ENCODE data around the gene TRIM17. TPM values are rescaled to one million over a fixed set of nuclear protein-coding genes. Genes with fewer than 3 reads are reported as not detected.

The TRIM17 gene
- total RNA-seq, 4 donors from 2014 or later = not detected

DNA sequence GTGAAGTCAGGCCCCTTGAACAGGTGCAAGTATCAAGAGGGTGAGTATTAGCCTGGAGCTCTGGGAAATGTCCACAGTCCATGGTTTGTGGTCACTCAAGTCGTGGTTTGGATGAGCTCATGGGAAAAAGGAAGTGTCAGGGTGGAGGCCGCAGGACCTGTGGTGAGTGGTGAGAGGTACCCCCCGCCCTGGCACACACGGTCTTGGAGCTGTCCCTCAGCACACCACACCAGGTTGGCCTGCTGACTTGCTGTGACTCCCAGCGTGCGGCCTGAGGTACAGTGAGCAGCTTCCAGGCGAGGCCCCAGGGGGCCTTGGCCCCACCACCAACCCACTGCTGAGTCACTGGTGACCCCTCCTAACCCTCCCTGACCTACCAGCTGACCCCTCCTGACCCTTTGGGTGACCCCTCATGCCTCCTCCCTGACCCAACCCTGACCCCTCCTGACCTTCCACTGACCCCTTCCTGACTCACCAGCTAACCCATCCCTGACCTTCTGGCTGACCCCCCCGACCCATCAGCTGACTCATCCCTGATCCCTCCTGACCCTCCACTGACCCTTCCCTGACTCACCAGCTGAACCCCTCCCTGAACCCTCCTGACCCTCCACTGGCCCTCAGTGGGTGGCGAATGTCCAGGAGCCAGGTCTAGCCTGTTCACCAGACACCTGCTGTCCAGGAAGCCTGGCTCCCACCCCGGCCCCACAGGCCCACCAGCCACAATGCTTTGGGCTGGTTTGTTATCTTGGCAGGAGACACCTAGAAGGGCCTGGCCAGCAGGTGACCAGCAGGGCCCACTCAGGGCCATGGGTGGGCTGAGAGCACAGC is 35.7 kb upstream of the TRIM17 start:
- Histone ChIP-seq H3K27me3 (peaks cover 28 to 32% (median 31%) of the 10 kb centered on the region in 3 donors), H3K4me3 (no peak overlapping the region), H3K36me3 (no peaks in the 10 kb centered on the region), H3K27ac (no peak overlapping the region), H3K4me1 (peaks cover 0 to 6% of the 10 kb centered on the region in 2 donors), H3K9me3 (no peaks in the 10 kb centered on the region)
- ATAC-seq = no peak
- DNase-seq = no peak
- in situ Hi-C loops (cut with MboI; ENCODE audit: low sequenced_read_pairs in 4 of 4) (no loop called here), intact Hi-C loops (cut with DNase I; ENCODE audit: low total_unique reads) (no loop called here)
- TF ChIP-seq POLR2A (IDR thresholded peaks at IDR 0.05) = no peak
- TF ChIP-seq CTCF (IDR thresholded peaks at IDR 0.05 in 4 of 5, conservative IDR thresholded peaks at IDR 0.05 in 1 of 5) = no peak

DNA sequence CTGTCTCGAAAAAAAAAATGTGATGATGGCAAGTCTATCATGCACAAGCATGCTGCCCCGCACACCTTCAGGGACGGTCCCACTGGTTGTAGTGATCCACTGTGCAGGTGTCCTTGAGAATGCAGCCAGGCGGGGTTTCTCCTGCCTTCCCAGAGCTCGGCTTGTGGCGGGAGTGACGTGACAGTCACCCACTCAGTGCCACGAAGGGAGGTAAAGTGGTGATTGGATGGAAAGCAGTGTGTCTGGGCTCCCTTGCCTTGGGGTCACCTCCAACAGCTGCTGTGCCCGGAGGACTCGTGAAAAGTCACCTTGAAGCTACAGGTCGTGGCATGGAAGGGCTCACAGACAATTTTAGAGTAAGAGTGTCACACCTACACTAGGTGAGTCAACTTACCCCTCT is 33.5 kb upstream of the TRIM17 start:
- no peak for ATAC-seq
- no peaks in the 10 kb centered on the region for H3K9me3 ChIP-seq
- peaks cover 0 to 6% of the 10 kb centered on the region in 2 donors for H3K4me1 ChIP-seq
- DNase-seq = no peak
- intact Hi-C loops (cut with DNase I; ENCODE audit: low total_unique reads) (no loop called here), in situ Hi-C loops (cut with MboI; ENCODE audit: low sequenced_read_pairs in 4 of 4) (no loop called here)
- peaks cover 27 to 33% (median 31%) of the 10 kb centered on the region in 3 donors for H3K27me3 ChIP-seq
- H3K27ac ChIP-seq = no peak overlapping the region
- no peak overlapping the region for H3K4me3 ChIP-seq
- H3K36me3 ChIP-seq = no peaks in the 10 kb centered on the region
- TF ChIP-seq CTCF (IDR thresholded peaks at IDR 0.05 in 4 of 5, conservative IDR thresholded peaks at IDR 0.05 in 1 of 5) = no peak
- TF ChIP-seq POLR2A (IDR thresholded peaks at IDR 0.05) = no peak

DNA sequence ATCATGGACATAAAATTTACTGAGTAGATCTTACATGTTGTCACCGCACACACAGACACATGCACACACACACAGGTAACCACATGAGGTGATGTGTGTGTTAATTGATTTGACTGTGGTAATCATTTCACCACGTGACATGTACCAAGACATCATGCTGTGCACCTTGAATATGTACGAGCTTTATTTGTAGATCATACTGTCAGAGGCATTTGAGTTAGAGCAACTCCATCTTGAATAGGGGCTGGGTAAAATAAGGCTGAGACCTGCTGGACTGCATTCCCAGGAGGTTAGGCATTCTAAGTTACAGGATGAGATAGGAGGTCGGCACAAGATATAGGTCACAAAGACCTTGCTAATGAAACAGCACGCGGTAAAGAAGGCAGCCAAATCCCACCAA is 31.7 kb upstream of the TRIM17 start:
- no peak overlapping the region for H3K4me3 ChIP-seq
- H3K27me3 ChIP-seq = peaks cover 40 to 44% (median 44%) of the 10 kb centered on the region in 3 donors
- H3K36me3 ChIP-seq = no peaks in the 10 kb centered on the region
- no peaks in the 10 kb centered on the region for H3K9me3 ChIP-seq
- no peak for ATAC-seq
- no peak for DNase-seq
- peaks cover 0 to 6% of the 10 kb centered on the region in 2 donors for H3K4me1 ChIP-seq
- in situ Hi-C loops (cut with MboI; ENCODE audit: low sequenced_read_pairs in 4 of 4) = no loop called here
- no peak overlapping the region for H3K27ac ChIP-seq
- intact Hi-C loops (cut with DNase I; ENCODE audit: low total_unique reads) = no loop called here
- TF ChIP-seq CTCF (IDR thresholded peaks at IDR 0.05 in 4 of 5, conservative IDR thresholded peaks at IDR 0.05 in 1 of 5) (no peak), POLR2A (IDR thresholded peaks at IDR 0.05) (no peak)

DNA sequence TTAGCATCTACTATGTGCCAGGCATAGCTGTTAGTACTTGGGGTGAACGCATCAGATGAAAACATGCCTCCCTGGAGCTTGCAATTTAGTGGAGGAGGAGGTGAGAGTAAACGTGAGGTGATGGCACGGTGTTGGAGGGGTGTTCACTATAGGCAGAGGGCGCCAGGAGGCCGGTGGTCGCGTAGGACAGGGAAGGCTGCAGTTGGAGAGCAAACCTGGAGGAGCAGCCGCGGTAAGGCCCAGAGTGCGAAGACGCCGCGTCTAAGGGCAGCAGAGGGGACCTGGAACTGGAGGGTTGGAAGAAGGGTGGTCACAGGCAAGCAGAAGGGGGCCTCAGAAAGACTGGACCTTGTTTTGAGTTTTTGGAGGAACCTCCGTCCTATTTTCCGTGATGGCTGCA is 30.2 kb upstream of the TRIM17 start:
- intact Hi-C loops (cut with DNase I; ENCODE audit: low total_unique reads) (no loop called here), in situ Hi-C loops (cut with MboI; ENCODE audit: low sequenced_read_pairs in 4 of 4) (no loop called here)
- Histone ChIP-seq H3K27me3 (peaks cover 53 to 56% (median 54%) of the 10 kb centered on the region in 3 donors), H3K4me1 (peaks cover 0 to 6% of the 10 kb centered on the region in 2 donors), H3K4me3 (no peak overlapping the region), H3K27ac (no peak overlapping the region), H3K36me3 (no peaks in the 10 kb centered on the region), H3K9me3 (no peaks in the 10 kb centered on the region)
- TF ChIP-seq POLR2A (IDR thresholded peaks at IDR 0.05) (no peak), CTCF (IDR thresholded peaks at IDR 0.05 in 4 of 5, conservative IDR thresholded peaks at IDR 0.05 in 1 of 5) (no peak)
- no peak for DNase-seq
- no peak for ATAC-seq
